NOMO-1 (cell line): ENCODE results near the gene IFNL2.

Experiments used
- DNase-seq, 2 experiments: peaks; one replicate each; lab custom pipeline; 2025; ENCODE audit not compliant: unreplicated experiment in 2 of 2; lab: John Stamatoyannopoulos, UW

IFNL2 gene

DNA sequence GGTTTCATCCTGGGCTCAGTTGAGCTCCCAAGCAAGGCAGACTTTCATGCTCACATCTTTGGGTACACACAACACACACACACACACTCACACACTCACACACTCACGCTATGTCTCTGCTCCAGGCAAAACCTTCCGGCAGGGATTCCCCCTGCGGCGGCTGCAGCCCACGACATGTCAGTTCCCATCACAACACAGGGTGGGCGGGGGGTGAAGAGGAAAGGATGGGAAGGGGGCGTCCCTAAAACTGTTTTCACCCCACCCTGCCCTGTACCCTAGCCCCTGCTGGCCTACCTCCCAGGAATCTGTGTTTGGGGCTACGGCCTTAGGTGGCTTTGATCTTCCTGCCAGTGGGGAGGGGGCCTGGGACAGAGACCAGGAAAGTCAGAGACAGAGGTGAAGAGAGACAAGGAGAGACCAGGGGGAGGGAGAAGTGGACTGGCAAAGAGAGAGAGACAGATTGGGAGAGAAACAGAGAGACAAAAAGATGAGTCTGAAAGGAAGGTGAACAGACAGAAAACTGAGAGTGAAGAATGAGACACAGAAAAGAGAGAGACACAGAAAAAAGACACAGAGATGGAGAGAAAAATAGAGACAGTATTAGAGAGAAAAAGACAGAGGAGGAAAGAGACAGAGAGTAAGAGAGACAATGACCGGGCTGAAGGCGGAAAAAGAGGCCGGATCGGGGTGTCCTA is 48.6 kb downstream of the IFNL2 start:
- no peak for DNase-seq

DNA sequence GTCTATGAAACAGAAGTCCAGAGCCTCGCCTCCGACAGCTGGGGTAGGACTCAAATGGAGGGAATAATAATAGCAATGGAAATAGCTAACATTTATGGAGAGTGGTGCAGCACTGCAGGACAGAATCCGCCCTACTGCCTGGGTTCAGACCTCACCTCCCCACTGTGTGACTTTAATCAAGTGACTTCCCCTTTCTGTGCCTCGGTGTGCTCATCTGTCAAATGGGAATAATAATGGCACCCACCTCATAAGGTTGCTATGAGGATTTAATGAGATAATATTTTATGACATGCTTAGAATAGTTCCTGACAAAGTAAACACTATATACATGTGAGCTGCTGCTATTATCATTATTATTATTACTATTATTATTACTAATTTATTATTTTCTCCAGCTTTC is 49.3 kb downstream of the IFNL2 start:
- no peak for DNase-seq

DNA sequence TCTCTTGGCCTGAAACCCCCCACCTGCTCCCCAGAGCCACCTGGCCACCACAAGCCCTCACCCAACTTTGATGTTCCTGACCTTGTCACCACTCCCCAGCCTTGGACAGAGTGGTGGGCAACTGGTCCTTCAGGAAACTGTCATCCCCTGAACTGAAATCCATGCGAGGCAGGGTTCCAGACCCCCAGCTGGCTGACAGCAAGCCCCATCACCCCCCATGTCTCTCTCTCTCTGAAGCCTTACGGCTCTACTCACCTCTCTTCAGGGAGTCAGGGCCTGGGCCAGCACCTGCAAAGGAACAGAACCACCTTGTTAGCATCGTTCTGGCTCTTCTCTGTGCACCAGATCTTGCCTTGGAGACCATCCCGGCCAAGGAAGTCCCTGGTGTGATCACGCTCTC is 49.9 kb downstream of the IFNL2 start:
- DNase-seq: no peak

DNA sequence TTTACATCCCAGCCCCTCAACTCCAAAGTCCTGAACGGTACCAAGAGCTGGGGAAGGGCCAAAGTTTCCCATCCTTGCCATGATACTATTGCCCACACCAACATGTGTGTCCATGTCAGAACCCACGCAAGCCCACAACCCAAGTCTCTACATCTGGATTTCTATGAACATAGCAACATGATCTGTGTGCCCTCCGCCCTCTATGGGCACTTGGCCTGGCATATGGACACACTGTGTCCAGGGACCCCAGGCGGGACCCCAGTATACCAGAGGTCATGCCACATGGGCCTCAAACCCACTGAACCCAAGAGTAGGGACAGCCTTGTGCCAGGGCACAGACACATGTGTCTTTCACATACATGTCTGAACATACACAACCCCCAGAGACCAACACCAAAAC is 50.5 kb downstream of the IFNL2 start:
- no peak for DNase-seq

DNA sequence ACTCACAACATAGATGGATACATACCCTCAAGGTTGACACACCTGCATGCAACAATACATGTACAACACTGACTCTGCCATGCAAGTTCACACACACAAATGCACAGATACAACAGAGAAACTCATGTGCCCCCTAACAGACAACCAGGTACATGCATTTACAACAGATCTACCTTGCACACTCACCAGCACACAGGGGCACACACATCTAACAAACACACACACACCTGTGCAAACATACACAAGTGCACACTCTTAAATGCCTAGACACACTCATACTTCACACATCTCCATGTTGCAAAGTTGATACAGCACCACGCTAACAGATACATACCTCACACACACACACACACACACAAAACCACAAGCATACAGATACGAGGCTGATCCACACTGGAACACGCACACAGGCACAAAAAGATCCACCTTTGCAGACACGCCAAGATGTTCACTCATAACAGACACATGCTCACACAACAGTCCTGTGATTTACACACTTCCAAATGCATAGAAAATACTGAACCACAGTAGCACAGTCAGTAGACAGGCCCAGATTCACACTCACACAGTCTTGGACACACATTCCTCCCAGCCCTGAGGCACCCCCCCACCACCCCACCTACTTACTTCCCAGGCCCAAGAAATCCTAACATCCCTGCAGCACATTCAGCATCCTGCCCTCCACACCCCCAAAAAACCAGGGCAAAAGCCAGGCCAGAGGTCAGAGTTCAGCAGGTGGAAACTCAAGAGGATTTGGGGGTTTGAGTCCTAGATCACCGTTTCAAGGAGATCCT is 51.1 kb downstream of the IFNL2 start:
- no peak for DNase-seq
